ENCODE measurements around the gene POLR3E.

DNA sequence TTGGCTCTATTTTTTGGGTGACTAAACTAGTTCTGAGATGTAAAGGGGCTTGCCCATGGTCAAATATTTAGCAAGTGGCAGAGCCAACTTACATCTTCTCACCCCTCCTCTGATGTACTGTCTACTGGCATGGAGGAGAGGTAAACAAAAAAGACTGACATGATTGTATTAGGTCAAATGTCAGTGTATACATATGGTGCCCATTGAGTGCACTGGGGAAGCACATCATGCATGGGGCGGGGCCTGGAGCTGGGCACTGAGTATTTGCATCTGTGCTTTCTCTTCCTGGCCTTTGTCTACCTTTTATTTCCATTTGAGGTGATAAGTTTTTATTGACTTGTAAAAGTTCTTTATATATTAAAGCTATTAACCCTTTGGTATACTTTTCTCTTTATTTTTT is 22.3 kb upstream of the POLR3E start:
- TF ChIP-seq CTCF (IDR thresholded peaks at IDR 0.05; ENCODE audit: low read depth, low read length, poor library complexity, severe bottlenecking) (no peak), EZH2phosphoT487 (IDR thresholded peaks at IDR 0.05; ENCODE audit: borderline replicate concordance, low read length) (no peak)

All from DOHH2 (cell line).